LNCAP (cell line): ENCODE results near the gene CASQ2.

Experiments used
- TF ChIP-seq, protein P1 (sequence below): fragments of 450-650 bp; IDR thresholded peaks from 2 replicates; pipeline ENCODE4 v1.5.1; 2017; ENCODE audit warnings: mild to moderate bottlenecking

Gene CASQ2

DNA sequence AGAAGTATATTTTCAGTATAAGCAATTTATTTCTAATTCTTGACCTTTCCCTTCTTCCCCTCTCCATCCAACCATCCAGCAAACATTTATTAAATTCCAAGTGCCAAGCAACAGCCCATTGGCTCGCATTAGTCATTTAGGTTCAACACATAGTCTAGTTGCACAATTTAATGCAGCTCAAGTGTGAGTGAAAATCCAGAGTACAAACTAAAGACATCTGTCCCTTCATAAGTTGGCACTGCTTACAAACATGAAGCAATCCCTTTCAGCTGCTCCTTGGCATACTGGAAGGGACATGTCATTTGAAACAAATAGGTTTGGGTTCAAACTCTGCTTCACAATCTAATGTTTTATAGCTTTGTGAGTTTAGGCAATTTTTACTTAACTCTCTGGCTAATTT lies 10.7 kb downstream of the CASQ2 start:
- TF ChIP-seq, protein P1, sequence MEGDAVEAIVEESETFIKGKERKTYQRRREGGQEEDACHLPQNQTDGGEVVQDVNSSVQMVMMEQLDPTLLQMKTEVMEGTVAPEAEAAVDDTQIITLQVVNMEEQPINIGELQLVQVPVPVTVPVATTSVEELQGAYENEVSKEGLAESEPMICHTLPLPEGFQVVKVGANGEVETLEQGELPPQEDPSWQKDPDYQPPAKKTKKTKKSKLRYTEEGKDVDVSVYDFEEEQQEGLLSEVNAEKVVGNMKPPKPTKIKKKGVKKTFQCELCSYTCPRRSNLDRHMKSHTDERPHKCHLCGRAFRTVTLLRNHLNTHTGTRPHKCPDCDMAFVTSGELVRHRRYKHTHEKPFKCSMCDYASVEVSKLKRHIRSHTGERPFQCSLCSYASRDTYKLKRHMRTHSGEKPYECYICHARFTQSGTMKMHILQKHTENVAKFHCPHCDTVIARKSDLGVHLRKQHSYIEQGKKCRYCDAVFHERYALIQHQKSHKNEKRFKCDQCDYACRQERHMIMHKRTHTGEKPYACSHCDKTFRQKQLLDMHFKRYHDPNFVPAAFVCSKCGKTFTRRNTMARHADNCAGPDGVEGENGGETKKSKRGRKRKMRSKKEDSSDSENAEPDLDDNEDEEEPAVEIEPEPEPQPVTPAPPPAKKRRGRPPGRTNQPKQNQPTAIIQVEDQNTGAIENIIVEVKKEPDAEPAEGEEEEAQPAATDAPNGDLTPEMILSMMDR, result no peak

DNA sequence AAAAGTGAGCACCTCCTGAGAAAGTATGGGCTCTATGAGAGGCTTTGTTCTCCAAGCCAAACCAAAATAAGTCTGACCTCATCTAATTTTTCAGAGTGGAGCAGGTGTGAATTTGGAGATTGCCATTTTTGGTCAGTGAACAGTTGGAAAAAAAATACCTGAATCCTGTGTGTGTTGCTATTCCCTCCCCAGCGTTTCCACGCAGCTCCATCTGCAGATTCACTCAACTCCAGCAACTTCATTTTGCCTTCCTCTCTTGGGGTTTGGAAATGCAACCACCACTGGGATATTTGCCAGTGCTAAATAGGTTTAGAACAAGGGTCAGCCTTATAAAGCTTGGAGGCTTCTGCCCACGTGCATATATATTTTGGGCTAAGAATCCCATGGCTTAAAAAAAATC lies 11.2 kb downstream of the CASQ2 start:
- TF ChIP-seq, protein P1, result no peak

DNA sequence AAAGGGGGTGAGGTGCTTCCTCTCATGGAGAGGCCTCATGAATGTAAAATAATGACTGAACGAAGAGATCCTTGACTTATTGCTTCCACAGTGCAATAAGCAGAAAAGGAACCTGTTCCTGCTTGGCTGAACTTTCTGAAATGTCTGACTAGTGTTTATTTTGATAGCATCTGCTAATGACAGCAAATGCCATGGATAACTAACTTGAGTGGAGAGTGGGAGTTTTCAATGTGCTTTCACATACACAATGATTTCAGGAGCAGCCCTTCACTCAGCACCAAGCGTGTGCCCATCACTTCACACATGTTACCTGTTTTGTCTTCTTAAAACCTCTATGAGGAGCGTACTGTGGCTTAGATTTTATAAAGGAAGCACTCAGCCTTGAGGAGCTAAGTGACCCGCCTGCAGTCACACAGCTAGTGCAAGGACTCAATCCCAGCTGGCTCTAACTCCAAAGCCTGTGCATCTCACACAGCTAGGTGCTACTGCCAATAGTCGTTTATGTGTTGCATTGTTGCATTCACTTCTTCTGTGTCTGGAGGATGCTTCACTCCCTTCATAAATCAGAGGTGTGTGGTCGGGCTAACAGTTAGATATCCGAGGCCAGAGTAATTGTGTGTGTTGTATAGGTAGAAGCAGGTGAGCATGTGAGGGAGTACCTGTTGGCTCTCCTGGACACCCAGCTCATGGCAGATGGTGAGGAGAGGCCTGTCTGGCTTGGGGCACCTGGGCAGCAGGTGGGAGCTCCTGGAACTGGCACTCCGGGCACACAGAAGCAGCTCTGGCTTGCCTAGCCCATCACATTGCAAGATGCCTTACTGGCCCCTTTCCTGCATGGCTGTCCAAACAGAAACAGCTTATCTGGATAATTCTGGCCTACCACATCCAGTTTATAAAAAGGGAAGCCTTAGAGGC lies 12.8 kb downstream of the CASQ2 start:
- TF ChIP-seq, protein P1, result no peak

DNA sequence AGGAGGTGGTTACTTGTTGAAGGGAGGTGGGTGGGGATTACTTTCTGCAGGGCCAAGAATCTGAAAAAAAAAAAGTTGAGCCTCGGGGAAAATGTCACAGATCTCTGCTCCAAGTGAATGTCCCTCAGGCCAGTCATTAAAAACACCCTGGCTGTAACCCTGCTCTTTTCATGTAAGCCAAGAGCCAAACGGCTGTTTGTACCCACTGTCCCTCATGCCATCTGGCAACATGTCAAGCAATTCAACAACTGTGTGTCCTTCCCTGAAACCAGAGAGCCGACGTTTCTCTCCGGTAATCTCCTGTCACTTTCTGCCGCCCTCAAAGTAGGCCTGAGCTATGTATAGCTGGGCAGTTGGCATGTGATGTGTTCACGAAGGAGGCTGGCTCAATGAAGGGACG lies 14.7 kb downstream of the CASQ2 start:
- TF ChIP-seq, protein P1, result no peak

DNA sequence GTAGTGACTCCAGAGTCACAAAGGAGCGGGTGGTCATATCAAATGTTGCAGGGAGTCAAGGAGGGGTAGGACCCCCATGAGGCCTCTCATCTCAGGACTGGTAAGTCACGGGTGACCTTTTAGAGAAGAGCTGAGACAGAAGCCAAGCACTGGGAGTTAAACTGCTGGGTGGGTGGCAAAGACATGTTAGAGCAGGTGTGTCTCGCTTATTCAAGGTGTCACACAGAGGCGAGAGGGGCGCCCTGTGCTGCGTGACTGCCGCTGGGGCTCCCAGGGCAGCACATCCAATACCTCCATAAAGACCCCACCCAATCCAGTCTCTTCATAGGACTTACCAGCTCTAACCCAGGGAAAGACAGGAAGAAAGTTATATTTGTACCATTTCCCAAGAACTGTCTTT lies 15.2 kb downstream of the CASQ2 start:
- TF ChIP-seq, protein P1, result no peak

DNA sequence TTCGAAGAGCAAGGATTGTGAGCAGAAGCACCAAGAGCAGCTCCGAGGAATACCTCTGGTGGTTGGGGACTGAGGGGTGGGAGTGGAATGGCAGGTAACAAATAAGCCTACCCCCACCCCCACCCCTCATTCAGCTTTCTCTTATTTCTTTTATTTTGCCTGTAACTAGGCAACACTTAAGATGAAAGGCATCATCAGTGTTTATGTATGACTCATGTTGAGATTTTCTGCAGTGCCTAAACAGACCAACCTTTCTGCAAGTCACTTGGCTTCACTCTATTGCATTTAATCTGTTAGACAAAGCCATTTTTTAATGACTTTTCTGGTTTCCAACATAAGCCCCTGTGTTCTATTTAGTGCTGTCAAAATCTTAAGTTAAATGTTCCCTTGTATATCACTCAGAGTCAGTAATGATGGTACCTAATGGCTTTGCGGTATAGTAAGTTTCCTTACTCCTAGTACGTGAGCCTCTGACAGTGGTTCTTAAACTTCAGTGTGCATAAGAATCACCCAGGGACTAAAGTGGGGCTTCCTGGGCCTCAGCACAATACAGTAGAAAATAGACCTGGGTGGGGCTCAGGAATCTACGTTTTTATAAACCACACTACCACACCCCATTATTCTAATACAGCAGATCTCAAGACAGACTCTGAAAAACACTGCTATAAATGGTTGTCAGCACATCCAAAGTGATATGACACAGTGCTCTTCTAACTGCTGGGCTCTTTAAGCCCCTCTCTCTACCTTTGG lies 19.9 kb downstream of the CASQ2 start:
- TF ChIP-seq, protein P1, result no peak

DNA sequence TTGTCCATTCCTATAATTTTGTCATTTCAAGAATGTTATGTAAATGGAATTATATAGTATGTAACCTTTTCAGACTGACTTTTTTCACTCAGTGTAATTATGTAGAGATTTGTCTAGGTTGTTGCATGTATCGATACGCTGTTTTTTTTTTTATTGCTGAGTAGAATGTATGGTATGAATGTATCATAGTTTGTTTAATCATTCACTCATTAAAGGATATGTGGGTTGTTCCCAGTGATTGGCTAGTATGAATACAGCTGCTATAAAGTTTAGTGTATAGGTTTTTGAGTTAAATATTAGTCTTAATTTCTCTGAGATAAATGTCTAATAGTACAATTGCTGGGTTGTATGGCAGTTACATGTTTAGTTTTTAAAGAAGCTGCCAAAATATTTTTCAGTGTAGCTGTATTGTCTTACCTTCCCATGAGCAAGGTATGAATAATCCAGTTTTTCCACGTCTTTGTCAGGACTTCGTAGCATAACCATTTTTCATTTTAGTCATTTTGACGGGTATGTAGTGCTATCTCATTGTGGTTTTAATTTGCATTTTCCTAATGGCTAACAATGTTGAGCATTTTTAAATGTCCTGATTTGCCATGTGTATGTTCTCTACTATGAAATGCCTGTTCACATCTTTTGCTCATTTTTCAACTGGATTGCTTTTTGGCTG lies 22.4 kb downstream of the CASQ2 start:
- TF ChIP-seq, protein P1, result no peak
